ENCODE results near the gene PI16. TPM values are rescaled to one million over a fixed set of nuclear protein-coding genes. Genes with fewer than 3 reads are reported as not detected.
A peak's percentile ranks its signal among the peaks of the same experiment; 100 is the strongest.

Gene PI16
- total and polyA plus RNA-seq, 2 of the 13 experiments (the other 11 are each of a cell fraction or from before 2014, with no cell fraction given), result not detected

- TF ChIP-seq USF2 (IDR thresholded peaks at IDR 0.05; ENCODE audit: low read depth, low read length) (no peak), USF2 (CRISPR knock-in tag; IDR thresholded peaks at IDR 0.05; ENCODE audit: borderline replicate concordance) (no peak), JUNB (CRISPR knock-in tag; IDR thresholded peaks at IDR 0.05; ENCODE audit: borderline replicate concordance) (0 out of 2 replicates have a peak, but pooled peaks have one; percentile 19), PCBP2 (optimal IDR thresholded peaks at IDR 0.05; ENCODE audit: low read depth, low read length, poor library complexity, severe bottlenecking) (peak; percentile 52), EHMT2 (IDR thresholded peaks at IDR 0.05; ENCODE audit: borderline replicate concordance, low read depth, low read length) (no peak), MYPOP (CRISPR knock-in tag; IDR thresholded peaks at IDR 0.05) (no peak), ETV5 (CRISPR knock-in tag; IDR thresholded peaks at IDR 0.05; ENCODE audit: borderline replicate concordance) (no peak), ZNF281 (CRISPR knock-in tag; IDR thresholded peaks at IDR 0.05; ENCODE audit: borderline replicate concordance) (peak; percentile 79; the same call in 1 of the 2 replicates), CHD2 (IDR thresholded peaks at IDR 0.05; ENCODE audit: low read depth, low read length) (peak; percentile 52; the same call in 1 of the 2 replicates)
Measured at GRCh38 chr6:36984581-36985416, 30.3 kb downstream of the PI16 start (continued).

All from HepG2 (cell line).